Esophagus squamous epithelium (tissue), 4 donors: Measurements from ENCODE around the gene TMEM11.

Source experiments
- CTCF ChIP-seq, 6 experiments: fragments of 450-650 bp in 4 of 6; fragments of 200-600 bp in 2 of 6; sonication (generic) in 2 of 6; IDR thresholded peaks; one replicate each; pipeline ENCODE4 v1.5.1; 2016 to 2019; ENCODE audit warnings: antibody characterized with exemption in 6 of 6, mild to moderate bottlenecking in 4 of 6, moderate library complexity in 4 of 6
- POLR2A ChIP-seq, 4 donors: fragments of 450-650 bp; IDR thresholded peaks; one replicate each; pipeline ENCODE4 v1.6.1; 2017; ENCODE audit warnings: antibody characterized with exemption in 4 of 4, mild to moderate bottlenecking in 4 of 4, moderate library complexity in 3 of 4

DNA sequence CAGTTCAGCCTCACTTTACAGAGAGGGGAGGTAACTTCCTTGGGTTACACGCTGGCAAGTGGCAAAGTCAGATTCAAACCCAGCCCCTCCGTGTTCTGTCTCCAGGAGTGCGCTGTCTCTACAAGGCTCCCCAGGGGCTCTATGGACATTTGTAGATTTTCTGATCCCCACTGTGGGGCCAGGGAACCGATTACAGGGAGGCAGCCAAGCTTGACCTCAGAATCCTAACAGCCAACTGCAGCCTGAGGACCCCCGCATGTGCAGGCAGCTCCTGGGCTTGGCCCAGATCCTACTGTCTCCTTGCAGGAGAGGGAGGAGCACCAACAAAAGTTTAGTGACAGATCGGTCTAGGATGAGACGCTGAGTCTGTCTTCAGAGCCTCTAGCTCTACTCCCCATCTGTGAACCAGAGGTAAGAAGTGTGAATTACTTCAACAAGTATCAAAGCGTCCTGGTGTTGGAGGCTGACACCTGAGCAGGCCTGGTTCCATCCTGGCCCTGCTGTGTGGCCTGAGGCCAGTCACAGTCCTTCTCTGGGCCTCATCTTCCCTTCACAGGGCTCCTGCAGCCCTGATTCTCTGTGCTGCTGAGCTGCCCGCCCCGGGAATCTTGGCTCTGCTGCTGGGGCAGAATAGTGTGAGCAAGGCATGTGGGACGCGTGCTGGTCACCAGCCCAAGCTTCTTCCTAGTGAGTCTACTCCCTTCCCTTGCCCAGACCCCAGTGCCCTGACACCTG lies 48.5 kb upstream of the TMEM11 start:
- TF ChIP-seq CTCF (IDR thresholded peaks at IDR 0.05) (no peak), POLR2A (IDR thresholded peaks at IDR 0.05) (no peak)
